H1 (cell line): Measurements from ENCODE around the gene RPLP2. TPM values are rescaled to one million over a fixed set of nuclear protein-coding genes. Genes with fewer than 3 reads are reported as not detected.

ENCODE experiments used
- CTCF ChIA-PET: fragments of 300-600 bp; sonication (Branson Sonifier 250); formaldehyde crosslinking; loops from one replicate; lab custom pipeline; 2021; ENCODE audit not compliant: partially characterized antibody; lab: Charles Lee
- POLR2A ChIA-PET: fragments of 300-600 bp; sonication (Branson Sonifier 250); formaldehyde crosslinking; loops from one replicate; lab custom pipeline; 2021; ENCODE audit warnings: inconsistent platforms; ENCODE audit not compliant: partially characterized antibody; lab: Charles Lee
- DNase-seq, 2 experiments: peaks; one replicate each; pipeline versions ENCODE4 v3.0.0 to v3.0.0-alpha.2; 2010 to 2022; ENCODE audit warnings: low spot score in 2 of 2, low read depth in 1 of 2, mixed read lengths in 1 of 2
- FAIRE-seq: peaks from 2 replicates; lab custom pipeline; 2011; peaks lifted over from hg19 to GRCh38; lab: Jason Lieb, UNC
- H2AFZ ChIP-seq: 2 replicates; pipeline ENCODE4 v1.8.1; 2012; ENCODE audit warnings: low read length, inconsistent platforms
- H2AK5ac ChIP-seq: 2 replicates; pipeline ENCODE4 v1.6.1; 2013; ENCODE audit warnings: low read depth, low read length
- H2BK120ac ChIP-seq: replicated peaks from 2 replicates; pipeline ENCODE3; 2013; ENCODE audit warnings: low read depth, low read length, inconsistent platforms
- H2BK12ac ChIP-seq: 2 replicates; pipeline ENCODE4 v1.6.1; 2013; ENCODE audit warnings: low read depth, low read length
- H2BK15ac ChIP-seq: 2 replicates; pipeline ENCODE4 v1.6.1; 2013; ENCODE audit warnings: low read length
- H2BK20ac ChIP-seq: 2 replicates; pipeline ENCODE4 v1.6.1; 2013; ENCODE audit warnings: low read length
- H2BK5ac ChIP-seq: 2 replicates; pipeline ENCODE4 v1.6.1; 2013; ENCODE audit warnings: low read depth, low read length
- H3K14ac ChIP-seq: 2 replicates; pipeline ENCODE4 v1.6.1; 2013; ENCODE audit warnings: inconsistent platforms; ENCODE audit not compliant: insufficient read length
- H3K18ac ChIP-seq: 2 replicates; pipeline ENCODE4 v1.6.1; 2013; ENCODE audit warnings: low read length; ENCODE audit errors: extremely low read depth
- H3K23ac ChIP-seq: 2 replicates; pipeline ENCODE4 v1.6.1; 2013; ENCODE audit warnings: inconsistent platforms; ENCODE audit not compliant: insufficient read length
- H3K23me2 ChIP-seq: 2 replicates; pipeline ENCODE4 v1.6.1; 2013; ENCODE audit warnings: low read depth, low read length
- H3K27ac ChIP-seq: 2 replicates; pipeline ENCODE4 v1.6.1; 2011; ENCODE audit warnings: low read depth, low read length, inconsistent platforms
- H3K27me3 ChIP-seq, 4 experiments: replicated peaks in 1 of 4; 1 replicate in 1 of 4; 2 replicates in 3 of 4; pipeline versions ENCODE4 v1.6.1 to v1.8.1; 2011 to 2013; ENCODE audit warnings: low read length in 3 of 4, mild to moderate bottlenecking in 3 of 4, inconsistent platforms in 2 of 4, mixed read lengths in 2 of 4, moderate library complexity in 1 of 4; ENCODE audit not compliant: control insufficient read depth in 3 of 4, insufficient read depth in 3 of 4; ENCODE audit errors: extremely low read depth in 1 of 4
- H3K36me3 ChIP-seq, 4 experiments: 2 replicates each; pipeline versions ENCODE4 v1.6.1 to v1.8.1; 2011 to 2013; ENCODE audit warnings: mild to moderate bottlenecking in 4 of 4, low read length in 3 of 4, moderate library complexity in 2 of 4, control low read depth in 1 of 4, inconsistent platforms in 1 of 4; ENCODE audit not compliant: insufficient read depth in 4 of 4, control insufficient read depth in 2 of 4
- H3K4ac ChIP-seq: replicated peaks from 2 replicates; pipeline ENCODE3; 2013; ENCODE audit warnings: low read length, low read depth, mixed read lengths, inconsistent platforms; ENCODE audit not compliant: insufficient read length
- H3K4me1 ChIP-seq, 4 experiments: replicated peaks in 1 of 4; 1 replicate in 1 of 4; 2 replicates in 3 of 4; pipeline versions ENCODE4 v1.6.1 to v1.8.1; 2011 to 2013; ENCODE audit warnings: low read length in 3 of 4, inconsistent platforms in 2 of 4, mixed read lengths in 1 of 4; ENCODE audit not compliant: insufficient read depth in 4 of 4, control insufficient read depth in 3 of 4
- H3K4me2 ChIP-seq, 2 experiments: 2 replicates each; pipeline versions ENCODE4 v1.6.1 to v1.8.1; 2011 to 2013; ENCODE audit warnings: low read depth in 2 of 2, low read length in 2 of 2, control low read depth in 1 of 2, inconsistent platforms in 1 of 2, mild to moderate bottlenecking in 1 of 2; ENCODE audit not compliant: insufficient read depth in 1 of 2
- H3K4me3 ChIP-seq, 4 experiments: fragments of 200-600, 300-600 bp in 1 of 4; sonication (generic), shearing (Covaris generic), sonication (Bioruptor Twin) in 1 of 4; 2 replicates each; pipeline versions ENCODE4 v1.5.1 to v1.8.1; 2011 to 2016; ENCODE audit warnings: low read length in 4 of 4, low read depth in 3 of 4, control low read depth in 2 of 4, inconsistent platforms in 2 of 4, mild to moderate bottlenecking in 2 of 4, mixed read lengths in 1 of 4, moderate library complexity in 1 of 4; ENCODE audit not compliant: insufficient read depth in 2 of 4; ENCODE audit errors: extremely low read depth in 1 of 4
- H3K56ac ChIP-seq: replicated peaks from 2 replicates; pipeline ENCODE3; 2013; ENCODE audit warnings: low read depth, mild to moderate bottlenecking, mixed read lengths, low read length, inconsistent platforms; ENCODE audit not compliant: insufficient read length
- H3K79me1 ChIP-seq: 2 replicates; pipeline ENCODE4 v1.6.1; 2013; ENCODE audit warnings: low read depth, low read length, control low read depth
- H3K79me2 ChIP-seq, 2 experiments: 2 replicates each; pipeline versions ENCODE4 v1.6.1 to v1.8.1; 2012 to 2013; ENCODE audit warnings: low read length in 2 of 2, mild to moderate bottlenecking in 2 of 2, inconsistent platforms in 1 of 2; ENCODE audit not compliant: insufficient read depth in 2 of 2, control insufficient read depth in 1 of 2
- H3K9ac ChIP-seq, 4 experiments: replicated peaks in 1 of 4; 1 replicate in 1 of 4; 2 replicates in 3 of 4; pipeline versions ENCODE4 v1.6.1 to v1.8.1; 2011 to 2013; ENCODE audit warnings: low read depth in 3 of 4, low read length in 3 of 4, control low read depth in 2 of 4, mild to moderate bottlenecking in 2 of 4, moderate library complexity in 2 of 4, inconsistent platforms in 1 of 4; ENCODE audit errors: extremely low read depth in 1 of 4
- H3K9me3 ChIP-seq, 2 experiments: 2 replicates each; pipeline versions ENCODE4 v1.6.1 to v1.8.1; 2012 to 2013; ENCODE audit warnings: mild to moderate bottlenecking in 2 of 2, moderate library complexity in 2 of 2, control low read depth in 1 of 2, inconsistent platforms in 1 of 2, low read depth in 1 of 2, low read length in 1 of 2, mixed read lengths in 1 of 2; ENCODE audit not compliant: insufficient read depth in 2 of 2
- H4K20me1 ChIP-seq, 2 experiments: replicated peaks in 1 of 2; 2 replicates each; pipeline versions ENCODE3 to v1.8.1; 2011 to 2013; ENCODE audit warnings: inconsistent platforms in 2 of 2, low read length in 2 of 2, mild to moderate bottlenecking in 1 of 2; ENCODE audit not compliant: insufficient read depth in 2 of 2, control insufficient read depth in 1 of 2
- H4K5ac ChIP-seq: 2 replicates; pipeline ENCODE4 v1.6.1; 2013; ENCODE audit warnings: low read length, low read depth, mixed read lengths, inconsistent platforms; ENCODE audit not compliant: insufficient read length
- H4K8ac ChIP-seq: 2 replicates; pipeline ENCODE4 v1.8.0; 2013; ENCODE audit warnings: mild to moderate bottlenecking, moderate library complexity, low read length, inconsistent platforms; ENCODE audit not compliant: insufficient read depth; ENCODE audit errors: extremely low read depth
- H4K91ac ChIP-seq: replicated peaks from 2 replicates; pipeline ENCODE3; 2013; ENCODE audit warnings: low read length, mixed read lengths, inconsistent platforms; ENCODE audit not compliant: insufficient read length
- GABPA ChIP-seq: IDR thresholded peaks from 2 replicates; pipeline ENCODE4 v1.6.1; 2011; ENCODE audit warnings: mild to moderate bottlenecking, low read length, moderate library complexity, borderline replicate concordance; ENCODE audit not compliant: insufficient read depth
- HDAC6 ChIP-seq: IDR thresholded peaks from one replicate; pipeline ENCODE4 v1.7.1; 2012; ENCODE audit warnings: low read depth, mild to moderate bottlenecking, inconsistent platforms, low read length, moderate library complexity
- POLR2A ChIP-seq, 2 experiments: IDR thresholded peaks; 1 replicate in 1 of 2; 2 replicates in 1 of 2; pipeline ENCODE4 v1.6.1; 2011; ENCODE audit warnings: low read depth in 2 of 2, low read length in 2 of 2, mild to moderate bottlenecking in 2 of 2; ENCODE audit errors: control extremely low read depth in 1 of 2
- POLR2AphosphoS5 ChIP-seq: IDR thresholded peaks from 2 replicates; pipeline ENCODE4 v1.6.1; 2011; ENCODE audit warnings: low read depth, low read length
- SP1 ChIP-seq: IDR thresholded peaks from 2 replicates; pipeline ENCODE4 v1.6.1; 2011; ENCODE audit warnings: low read depth, low read length
- SRF ChIP-seq: IDR thresholded peaks from 2 replicates; pipeline ENCODE4 v1.6.1; 2011; ENCODE audit warnings: mild to moderate bottlenecking, low read depth, low read length, moderate library complexity
- WGBS, 2 experiments: shearing (Covaris generic) in 1 of 2; methylation state at CpG; one replicate each; pipeline versions ENCODE4 v1.1.6 to v1.1.7; 2013 to 2015; ENCODE audit warnings: low lambda C conversion rate in 2 of 2, mixed read lengths in 2 of 2, inconsistent platforms in 1 of 2, low coverage in 1 of 2, missing lambda C conversion rate in 1 of 2; ENCODE audit not compliant: insufficient replicate concordance in 2 of 2, insufficient coverage in 1 of 2, insufficient read length in 1 of 2; ENCODE audit errors: extremely low coverage in 1 of 2, missing lambda C conversion rate in 1 of 2; 5-methylcytosine and 5-hydroxymethylcytosine counted together
- polyA plus RNA-seq, 7 experiments: library from polyadenylated mRNA; depleted of rRNA in 3 of 7; stranded (reverse) in 5 of 7; unstranded in 2 of 7; fragments of >200 nt in 5 of 7; fragments of 200-250 nt in 2 of 7; gene quantifications; 1 replicate in 5 of 7; 2 replicates in 1 of 7; 4 replicates in 1 of 7; pipeline versions ENCODE4 v1.2.1 to v1.2.3, GENCODE V29; 2011 to 2013; ENCODE audit warnings: missing spikeins in 2 of 7, mixed read lengths in 2 of 7
- total RNA-seq: library from RNA; stranded (reverse); fragmentation: NEBNext Ultra II Directional; extraction: Animal tissue kit (Norgen Biotek cat#: 25700); gene quantifications from 2 replicates; pipeline ENCODE4 v1.2.1, GENCODE V29; 2021

The RPLP2 gene
- total and polyA plus RNA-seq, 2 of the 8 experiments (the other 6 are each of a cell fraction or from before 2014, with no cell fraction given): 1,789 to 2,106 TPM

- Histone ChIP-seq H3K79me1 (peaks cover 3% of the 10 kb centered on the region), H2AFZ (no peak overlapping the region), H3K18ac (no peak overlapping the region), H3K23me2 (no peaks in the 10 kb centered on the region), H2BK15ac (no peak overlapping the region), H3K36me3 (peaks cover 0 to 4% (median 0%) of the 10 kb centered on the region in 4 experiments; a peak in 3 of 8 replicates), H3K4me2 (0 out of 4 replicates have a peak overlapping the region, but pooled peaks have one; percentile 11 to 24), H3K4ac (no peak overlapping the region), H2BK5ac (no peak overlapping the region; the same call in 1 of the 2 replicates), H3K9ac (no peak overlapping the region; a peak in 1 of 7 replicates), H3K4me1 (peaks cover 0 to 31% (median 23%) of the 10 kb centered on the region in 4 experiments; a peak in 6 of 7 replicates), H3K9me3 (no peaks in the 10 kb centered on the region), H3K79me2 (no peaks in the 10 kb centered on the region), H2BK12ac (no peak overlapping the region), H4K5ac (no peak overlapping the region), H3K23ac (no peak overlapping the region), H4K91ac (no peak overlapping the region), H2BK20ac (no peak overlapping the region), H3K56ac (no peak overlapping the region), H3K27ac (no peak overlapping the region), H4K8ac (no peak overlapping the region; the same call in 1 of the 2 replicates), H2AK5ac (no peak overlapping the region), H3K4me3 (no peak overlapping the region), H3K27me3 (peaks cover 0 to 2% (median 0%) of the 10 kb centered on the region in 4 experiments; a peak in 1 of 7 replicates), H4K20me1 (peaks cover 10 to 47% of the 10 kb centered on the region in 2 experiments), H2BK120ac (no peak overlapping the region), H3K14ac (no peak overlapping the region)
- ChIA-PET CTCF (interaction anchor here (1.6 to 10.5 kb wide), 5 partner anchors 11 to 193 kb away, joined by 4 to 74 read pairs (median 8); partner anchors contain the start of gene TSPAN4), POLR2A (interaction anchor here (1.2 to 13.8 kb wide), 5 partner anchors 9 to 43 kb away, joined by 4 to 234 read pairs (median 10); partner anchors contain the start of genes CD151, POLR2L and TSPAN4)
- WGBS, 2 experiments: 80% methylated on average over 15 of the region's 20 CpGs; no CpG with 5 or more reads in 1 of the 2 experiments
- DNase-seq (peak in 1 of 2 experiments; percentile 68), FAIRE-seq (no peak)
- TF ChIP-seq POLR2A (IDR thresholded peaks at IDR 0.05; ENCODE audit: control extremely low read depth in 1 of 2, low read depth in 2 of 2, low read length in 2 of 2) (peak in 1 of 2 experiments; percentile 64; a peak in 2 of 3 replicates), POLR2AphosphoS5 (peak; percentile 55), HDAC6 (no peak), SP1 (peak; percentile 82; the same call in 1 of the 2 replicates), GABPA (peak; percentile 40; the same call in 1 of the 2 replicates), SRF (no peak)
Observed at GRCh38 chr11:862081-862661, 52.4 kb downstream of the RPLP2 start.
